ENCODE measurements around the gene SPATA2L. TPM values are rescaled to one million over a fixed set of nuclear protein-coding genes. Genes with fewer than 3 reads are reported as not detected.

Gene SPATA2L
- total and polyA plus RNA-seq, 2 of the 8 experiments (the other 6 are each of a cell fraction or from before 2014, with no cell fraction given), result 9.3 to 12.5 TPM

GRCh38 chr16:89656435-89657121 is 44.9 kb downstream of the SPATA2L start (continued):
- TF ChIP-seq BCL11A (IDR thresholded peaks at IDR 0.05; ENCODE audit: low read depth in 2 of 2, low read length in 2 of 2), result no peak
- TF ChIP-seq TBP (IDR thresholded peaks at IDR 0.05; ENCODE audit: low read depth, low read length), result no peak
- TF ChIP-seq CREB1 (IDR thresholded peaks at IDR 0.05), result no peak
- no peak for TF ChIP-seq NANOG (IDR thresholded peaks at IDR 0.05; ENCODE audit: insufficient read depth, low read depth, low read length, poor library complexity, severe bottlenecking)
- TF ChIP-seq SAP30 (IDR thresholded peaks at IDR 0.05; ENCODE audit: insufficient read depth, insufficient replicate concordance, low read length), result no peak

Data from H1 (cell line).